Activated CD4-positive, alpha-beta T cell treated with anti-CD3 and anti-CD28 coated beads for 1 hour (primary cell): ENCODE measurements around the gene ST6GAL1.

Experiments used
- DNase-seq: peaks from one replicate; pipeline ENCODE4 v3.0.0-alpha.2; 2020

The ST6GAL1 gene

GRCh38 chr3:187084580-187084979 is 154.3 kb downstream of the ST6GAL1 start:
- no peak for DNase-seq

- no peak for DNase-seq
These were observed 154.8 kb downstream of the ST6GAL1 start for GRCh38 chr3:187085021-187085666.

GRCh38 chr3:187085933-187086332 is 155.6 kb downstream of the ST6GAL1 start:
- no peak for DNase-seq

GRCh38 chr3:187086831-187087230 is 156.5 kb downstream of the ST6GAL1 start:
- DNase-seq, result no peak

GRCh38 chr3:187088701-187089100 is 158.4 kb downstream of the ST6GAL1 start:
- no peak for DNase-seq

- DNase-seq, result no peak
These were observed 163.0 kb downstream of the ST6GAL1 start for GRCh38 chr3:187093320-187093719.

- no peak for DNase-seq
These were observed 168.7 kb downstream of the ST6GAL1 start for GRCh38 chr3:187098923-187099512.

- peak; percentile 37 for DNase-seq
These were observed 171.1 kb downstream of the ST6GAL1 start for GRCh38 chr3:187101184-187102072.

GRCh38 chr3:187102073-187102634 is 171.8 kb downstream of the ST6GAL1 start:
- no peak for DNase-seq

GRCh38 chr3:187103251-187103650 is 172.9 kb downstream of the ST6GAL1 start:
- DNase-seq, result no peak

- no peak for DNase-seq
These were observed 174.0 kb downstream of the ST6GAL1 start for GRCh38 chr3:187104342-187104741.

GRCh38 chr3:187104933-187105332 is 174.6 kb downstream of the ST6GAL1 start:
- no peak for DNase-seq

- no peak for DNase-seq
These were observed 175.4 kb downstream of the ST6GAL1 start for GRCh38 chr3:187105700-187106099.

- DNase-seq, result no peak
These were observed 177.7 kb downstream of the ST6GAL1 start for GRCh38 chr3:187107989-187108388.

- DNase-seq, result no peak
These were observed 179.8 kb downstream of the ST6GAL1 start for GRCh38 chr3:187110156-187110555.

- no peak for DNase-seq
These were observed 182.8 kb downstream of the ST6GAL1 start for GRCh38 chr3:187112934-187113793.

- no peak for DNase-seq
These were observed 184.2 kb downstream of the ST6GAL1 start for GRCh38 chr3:187114511-187114910.

- DNase-seq, result no peak
These were observed 190.0 kb downstream of the ST6GAL1 start for GRCh38 chr3:187120326-187120725.

GRCh38 chr3:187122261-187122660 is 191.9 kb downstream of the ST6GAL1 start:
- DNase-seq, result no peak

- no peak for DNase-seq
These were observed 195.1 kb downstream of the ST6GAL1 start for GRCh38 chr3:187125319-187126031.
